ENCODE measurements around the gene NCBP2. TPM values are rescaled to one million over a fixed set of nuclear protein-coding genes. Genes with fewer than 3 reads are reported as not detected.
A peak's percentile ranks its signal among the peaks of the same experiment; 100 is the strongest.

Gene NCBP2
- total RNA-seq, 1 donor from 2014 or later, result 54.7 TPM

GRCh38 chr3:196969660-196970546 is 27.6 kb upstream of the NCBP2 start:
- intact Hi-C loops (cut with DNase I), result no loop called here
- no peaks in the 10 kb centered on the region for H3K36me3 ChIP-seq
- peak; percentile 93 for ATAC-seq
- peak overlapping the region; percentile 68 for H3K27ac ChIP-seq
- no peaks in the 10 kb centered on the region for H3K27me3 ChIP-seq
- TF ChIP-seq CTCF (IDR thresholded peaks at IDR 0.05), result peak; percentile 78
- H3K9me3 ChIP-seq, result no peaks in the 10 kb centered on the region
- peak overlapping the region; percentile 92 for H3K4me3 ChIP-seq
- peaks cover 13% of the 10 kb centered on the region for H3K4me1 ChIP-seq
- peak; percentile 88 for DNase-seq

- TF ChIP-seq CTCF (IDR thresholded peaks at IDR 0.05), result no peak
- Histone ChIP-seq H3K36me3 (no peaks in the 10 kb centered on the region), H3K4me1 (peaks cover 13% of the 10 kb centered on the region), H3K27ac (peak overlapping the region; percentile 68), H3K27me3 (no peaks in the 10 kb centered on the region), H3K4me3 (peak overlapping the region; percentile 92), H3K9me3 (no peaks in the 10 kb centered on the region)
- DNase-seq (peak; percentile 79), ATAC-seq (peak; percentile 58)
- intact Hi-C loops (cut with DNase I), result no loop called here
Observed at GRCh38 chr3:196969134-196969659, 26.9 kb upstream of the NCBP2 start.

GRCh38 chr3:196968233-196969133 is 26.2 kb upstream of the NCBP2 start, which contains the start of gene PIGZ:
Gene PIGZ (minus strand): TSS chr3:196968833. CDS start chr3:196952031, 16,802 bp downstream.
- no peaks in the 10 kb centered on the region for H3K27me3 ChIP-seq
- peak within 1 kb of the TSS; percentile 92 for H3K4me3 ChIP-seq
- intact Hi-C loops (cut with DNase I), result no loop called here
- DNase-seq (peak; percentile 78), ATAC-seq (peak; percentile 85)
- peaks cover 13% of the 10 kb centered on the region for H3K4me1 ChIP-seq
- H3K9me3 ChIP-seq, result no peaks in the 10 kb centered on the region
- peak within 1 kb of the TSS; percentile 68 for H3K27ac ChIP-seq
- TF ChIP-seq CTCF (IDR thresholded peaks at IDR 0.05), result no peak
- no peaks in the 10 kb centered on the region for H3K36me3 ChIP-seq

GRCh38 chr3:196967412-196968232 is 25.3 kb upstream of the NCBP2 start:
- intact Hi-C loops (cut with DNase I), result no loop called here
- no peaks in the 10 kb centered on the region for H3K27me3 ChIP-seq
- no peaks in the 10 kb centered on the region for H3K9me3 ChIP-seq
- ATAC-seq (no peak), DNase-seq (no peak)
- peak overlapping the region; percentile 92 for H3K4me3 ChIP-seq
- H3K36me3 ChIP-seq, result no peaks in the 10 kb centered on the region
- H3K27ac ChIP-seq, result no peak overlapping the region
- TF ChIP-seq CTCF (IDR thresholded peaks at IDR 0.05), result no peak
- H3K4me1 ChIP-seq, result peaks cover 13% of the 10 kb centered on the region

Measured in upper lobe of right lung (tissue), 1 donor.